Measurements from ENCODE around the gene HSF2. TPM values are rescaled to one million over a fixed set of nuclear protein-coding genes. Genes with fewer than 3 reads are reported as not detected.
A peak's percentile ranks its signal among the peaks of the same experiment; 100 is the strongest.

The HSF2 gene
- total RNA-seq, 4 donors from 2014 or later, result 6.9 to 21.5 (median 11.4) TPM

GRCh38 chr6:122408702-122409458 is 9.4 kb downstream of the HSF2 start:
- DNase-seq, result no peak
- Histone ChIP-seq H3K9me3 (no peaks in the 10 kb centered on the region), H3K27ac (peak overlapping the region in 1 of 4 donors; percentile 1), H3K4me3 (no peak overlapping the region), H3K27me3 (no peaks in the 10 kb centered on the region), H3K4me1 (no peaks in the 10 kb centered on the region), H3K36me3 (peaks cover 0 to 11% (median 0%) of the 10 kb centered on the region in 3 donors)
- TF ChIP-seq POLR2A (IDR thresholded peaks at IDR 0.05) (no peak), CTCF (IDR thresholded peaks at IDR 0.05) (no peak)

GRCh38 chr6:122412001-122412400 is 12.5 kb downstream of the HSF2 start:
- no peaks in the 10 kb centered on the region for H3K27me3 ChIP-seq
- DNase-seq, result no peak
- no peaks in the 10 kb centered on the region for H3K9me3 ChIP-seq
- no peak overlapping the region for H3K27ac ChIP-seq
- H3K36me3 ChIP-seq, result peaks cover 0 to 15% (median 0%) of the 10 kb centered on the region in 3 donors
- H3K4me1 ChIP-seq, result no peaks in the 10 kb centered on the region
- no peak for TF ChIP-seq CTCF (IDR thresholded peaks at IDR 0.05)
- no peak for TF ChIP-seq POLR2A (IDR thresholded peaks at IDR 0.05)
- H3K4me3 ChIP-seq, result no peak overlapping the region

- Histone ChIP-seq H3K4me1 (no peaks in the 10 kb centered on the region), H3K27me3 (no peaks in the 10 kb centered on the region), H3K4me3 (no peak overlapping the region), H3K9me3 (no peaks in the 10 kb centered on the region), H3K27ac (no peak overlapping the region), H3K36me3 (peaks cover 0 to 36% (median 0%) of the 10 kb centered on the region in 3 donors)
- TF ChIP-seq CTCF (IDR thresholded peaks at IDR 0.05) (no peak), POLR2A (IDR thresholded peaks at IDR 0.05) (no peak)
- no peak for DNase-seq
Observed at GRCh38 chr6:122416825-122417224, 17.4 kb downstream of the HSF2 start.

GRCh38 chr6:122422003-122422402 is 22.6 kb downstream of the HSF2 start:
- TF ChIP-seq CTCF (IDR thresholded peaks at IDR 0.05) (no peak), POLR2A (IDR thresholded peaks at IDR 0.05) (no peak)
- no peak overlapping the region for H3K4me3 ChIP-seq
- no peaks in the 10 kb centered on the region for H3K27me3 ChIP-seq
- no peak for DNase-seq
- peaks cover 0 to 42% (median 0%) of the 10 kb centered on the region in 3 donors for H3K36me3 ChIP-seq
- H3K27ac ChIP-seq, result no peak overlapping the region
- H3K9me3 ChIP-seq, result no peaks in the 10 kb centered on the region
- no peaks in the 10 kb centered on the region for H3K4me1 ChIP-seq

GRCh38 chr6:122422614-122423267 is 23.3 kb downstream of the HSF2 start:
- no peaks in the 10 kb centered on the region for H3K4me1 ChIP-seq
- no peaks in the 10 kb centered on the region for H3K27me3 ChIP-seq
- no peak for DNase-seq
- no peak overlapping the region for H3K4me3 ChIP-seq
- no peak overlapping the region for H3K27ac ChIP-seq
- peaks cover 0 to 44% (median 0%) of the 10 kb centered on the region in 3 donors for H3K36me3 ChIP-seq
- H3K9me3 ChIP-seq, result no peaks in the 10 kb centered on the region
- TF ChIP-seq CTCF (IDR thresholded peaks at IDR 0.05) (no peak), POLR2A (IDR thresholded peaks at IDR 0.05) (no peak)
